ENCODE results near the gene SYNGAP1.
"Not testable (repeated sequence)": the region's sequence is repeated elsewhere in the genome, so short reads cannot be mapped to it uniquely, and the experiment has no call there.

Gene SYNGAP1

DNA sequence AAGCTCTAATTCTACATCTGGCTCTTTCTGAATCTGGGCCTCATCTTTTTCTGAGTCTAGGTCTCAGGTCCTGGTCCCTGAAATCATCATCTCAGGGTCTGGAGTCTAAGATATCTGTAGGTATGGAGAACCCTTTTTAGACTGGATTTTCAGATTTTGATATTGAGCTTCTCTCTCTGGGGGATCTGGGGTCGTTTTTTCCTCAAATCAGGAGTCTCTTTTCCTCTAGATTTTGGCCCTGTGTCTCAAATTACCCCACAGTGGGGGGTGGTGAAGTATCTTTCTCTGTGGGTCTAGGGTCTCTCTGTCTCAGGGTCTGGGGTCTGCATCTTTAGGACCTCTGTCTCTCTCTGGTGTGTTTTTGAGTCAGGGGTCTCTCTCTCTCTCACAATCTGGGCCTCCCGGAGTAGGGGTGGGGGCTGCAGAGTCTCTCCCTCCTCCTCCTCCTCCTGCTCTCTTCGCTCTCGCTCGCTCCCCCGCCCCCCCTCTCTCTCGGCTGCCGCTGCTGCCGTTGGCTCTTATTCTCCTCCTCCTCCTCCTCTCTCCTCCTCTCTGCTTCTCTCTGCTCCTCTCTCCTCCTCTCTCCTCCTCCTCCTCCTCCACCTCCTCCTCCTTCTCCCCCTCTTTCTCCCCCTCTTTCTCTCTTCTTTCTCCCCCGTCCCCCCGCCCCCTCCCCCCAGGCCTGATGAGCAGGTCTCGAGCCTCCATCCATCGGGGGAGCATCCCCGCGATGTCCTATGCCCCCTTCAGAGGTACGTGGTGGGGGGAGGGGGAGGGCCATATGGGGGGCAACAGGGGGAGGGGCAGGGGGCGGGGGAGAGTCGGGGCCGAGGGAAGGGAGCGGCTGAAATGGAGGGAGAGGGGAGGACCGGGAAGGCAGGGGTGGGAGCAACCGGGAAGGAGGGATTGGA, at the start of gene SYNGAP1:
SYNGAP1 (plus strand) TSS at position 486 of the 911 bp plus-strand sequence; CDS start at position 686, 200 bp downstream.
- DNase-seq (ENCODE audit: low read depth): no peak

DNA sequence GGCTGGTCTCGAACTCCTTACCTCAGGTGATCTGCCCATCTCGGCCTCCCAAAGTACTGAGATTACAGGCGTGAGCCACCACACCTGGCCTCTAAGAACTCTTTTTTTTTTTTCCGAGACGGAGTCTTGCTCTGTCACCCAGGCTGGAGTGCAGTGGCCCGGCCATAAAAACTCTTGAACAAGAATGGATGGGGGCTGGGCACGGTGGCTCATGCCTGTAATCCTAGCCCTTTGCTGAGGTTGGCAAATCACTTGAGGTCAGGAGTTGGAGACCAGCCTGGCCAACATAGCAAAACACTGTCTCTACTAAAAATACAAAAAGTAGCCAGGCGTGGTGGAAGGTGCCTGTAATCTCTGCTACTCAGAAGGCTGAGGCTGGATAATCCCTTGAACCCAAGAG, 48.0 kb upstream of the SYNGAP1 start:
- not testable (repeated sequence) for DNase-seq (ENCODE audit: low read depth)

DNA sequence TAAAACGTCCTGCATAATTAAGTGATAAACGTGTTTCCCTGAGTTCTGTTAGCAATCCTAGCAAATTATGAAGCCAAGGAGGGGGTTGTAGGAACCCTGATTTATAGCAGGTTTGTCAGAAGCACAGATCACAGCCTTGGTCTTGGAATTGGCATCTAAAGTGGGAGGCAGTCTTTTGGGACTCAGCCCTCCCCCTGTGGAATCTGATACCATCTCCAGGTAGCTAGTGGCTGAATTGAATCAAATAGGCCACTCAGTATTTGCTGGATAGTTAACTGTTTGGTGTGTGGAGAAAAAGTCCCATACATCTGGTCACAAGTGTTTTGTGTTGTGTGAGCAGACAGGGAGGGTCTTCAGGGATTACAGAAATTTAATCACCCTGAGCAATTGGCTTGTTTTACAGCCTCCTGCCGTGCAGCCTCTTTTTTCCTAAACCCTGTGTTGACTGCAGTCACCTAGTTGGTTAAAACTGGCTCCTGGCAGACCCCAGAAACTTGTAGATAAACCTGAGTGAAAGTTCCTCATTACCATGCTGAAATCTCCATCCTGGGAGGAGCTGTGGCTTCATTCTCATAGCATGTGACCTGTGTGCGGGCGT, 47.2 kb upstream of the SYNGAP1 start:
- DNase-seq (ENCODE audit: low read depth): no peak

DNA sequence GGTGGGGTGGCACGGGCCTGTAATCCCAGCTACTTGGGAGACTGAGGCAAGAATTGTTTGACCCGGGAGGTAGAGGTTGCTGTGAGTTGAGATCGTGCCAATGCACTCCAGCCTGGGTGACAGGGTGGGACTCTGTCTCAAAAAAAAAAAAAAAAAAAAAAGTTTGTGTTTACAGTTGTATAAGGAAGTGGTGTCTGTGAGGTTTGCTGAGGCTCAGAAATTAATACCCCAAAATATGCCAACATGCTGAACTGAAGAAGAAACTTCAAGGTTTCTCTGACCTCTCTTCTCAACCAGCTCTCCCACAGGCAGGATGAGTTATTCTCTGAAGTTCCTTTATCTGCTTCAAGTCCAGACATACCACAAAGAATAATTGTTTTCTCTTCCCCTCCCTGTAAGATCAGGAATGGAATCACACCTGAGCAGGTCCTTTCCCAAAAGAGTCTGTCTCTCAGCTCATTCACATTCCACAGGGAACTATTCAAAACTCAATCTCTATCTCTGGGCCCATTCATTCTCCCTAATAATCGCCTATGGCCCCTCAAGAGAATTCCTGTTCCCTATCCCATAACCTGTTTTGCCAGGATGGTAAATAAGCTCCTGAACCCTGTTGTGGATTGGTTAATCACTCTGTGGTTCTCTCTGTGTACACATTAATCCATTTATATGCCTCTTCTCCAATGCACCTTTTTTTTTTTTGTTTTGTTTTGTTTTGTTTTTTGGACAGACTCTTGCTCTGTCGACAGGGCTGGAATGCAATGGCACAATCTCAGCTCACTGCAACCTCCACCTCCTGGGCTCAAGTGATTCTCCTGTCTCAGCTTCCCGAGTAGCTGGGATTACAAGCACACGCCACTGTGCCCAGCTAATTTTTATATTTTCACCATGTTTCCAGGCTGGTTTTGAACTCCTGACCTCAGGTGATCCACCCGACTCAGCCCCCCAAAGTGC, 45.6 kb upstream of the SYNGAP1 start:
- DNase-seq (ENCODE audit: low read depth): no peak

DNA sequence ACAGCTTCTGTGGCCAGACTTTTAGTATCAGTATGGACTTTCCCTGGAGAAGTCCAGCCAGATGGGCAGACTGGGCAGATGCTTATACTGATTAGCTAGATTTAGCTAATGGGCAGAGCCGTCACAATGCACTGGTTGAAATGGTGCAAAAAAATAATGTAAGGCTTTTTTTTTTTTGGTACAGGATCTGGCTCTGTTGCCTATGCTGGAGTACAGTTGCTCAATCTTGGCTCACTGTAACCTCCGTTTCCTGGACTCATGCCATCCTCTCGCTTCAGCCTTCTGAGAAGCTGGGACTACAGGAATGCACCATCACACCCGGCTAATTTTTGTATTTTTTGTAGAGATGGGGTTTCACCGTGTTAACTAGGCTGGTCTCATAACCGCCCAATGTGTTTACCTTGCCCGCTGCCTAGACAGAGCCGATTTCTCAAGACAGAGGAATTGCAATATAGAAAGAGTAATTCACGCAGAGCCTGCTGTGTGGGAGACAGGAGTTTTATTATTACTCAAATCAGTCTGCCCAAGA, 44.7 kb upstream of the SYNGAP1 start:
- DNase-seq (ENCODE audit: low read depth): no peak

DNA sequence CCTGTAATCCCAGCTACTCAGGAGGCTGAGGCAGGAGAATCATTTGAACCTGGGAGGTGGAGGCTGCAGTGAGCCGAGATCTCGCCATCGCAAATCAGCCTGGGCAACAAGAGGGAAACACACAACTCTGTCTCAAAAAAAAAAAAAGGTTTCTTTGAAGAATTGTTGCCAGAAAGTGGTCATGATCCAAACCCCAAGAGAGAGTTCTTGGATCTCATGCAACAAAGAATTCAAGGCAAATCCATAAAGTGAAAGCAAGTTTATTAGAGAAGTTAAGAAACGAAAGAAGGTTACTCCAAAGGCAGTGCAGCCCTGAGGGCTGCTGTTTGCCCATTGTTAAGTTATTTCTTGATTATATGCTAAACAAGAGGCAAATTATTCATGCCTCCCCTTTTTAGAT, 42.7 kb upstream of the SYNGAP1 start:
- no peak for DNase-seq (ENCODE audit: low read depth)

DNA sequence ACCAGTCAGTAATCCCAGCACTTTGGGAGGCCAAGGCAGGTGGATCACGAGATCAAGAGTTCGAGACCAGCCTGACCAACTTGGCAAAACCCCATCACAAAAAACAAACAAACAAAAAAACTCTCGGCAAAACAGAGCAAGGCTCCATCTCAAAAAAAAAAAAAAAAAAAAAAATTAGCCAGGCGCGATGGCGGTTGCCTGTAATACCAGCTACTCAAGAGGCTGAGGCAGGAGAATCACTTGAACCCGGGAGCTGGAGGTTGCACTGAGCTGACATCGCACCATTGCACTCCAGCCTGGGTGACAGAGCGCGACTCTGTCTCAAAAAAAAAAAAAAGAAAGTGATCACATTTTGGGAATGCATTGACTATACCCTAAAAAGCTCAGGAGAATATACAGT, 40.7 kb upstream of the SYNGAP1 start:
- DNase-seq (ENCODE audit: low read depth): not testable (repeated sequence)

DNA sequence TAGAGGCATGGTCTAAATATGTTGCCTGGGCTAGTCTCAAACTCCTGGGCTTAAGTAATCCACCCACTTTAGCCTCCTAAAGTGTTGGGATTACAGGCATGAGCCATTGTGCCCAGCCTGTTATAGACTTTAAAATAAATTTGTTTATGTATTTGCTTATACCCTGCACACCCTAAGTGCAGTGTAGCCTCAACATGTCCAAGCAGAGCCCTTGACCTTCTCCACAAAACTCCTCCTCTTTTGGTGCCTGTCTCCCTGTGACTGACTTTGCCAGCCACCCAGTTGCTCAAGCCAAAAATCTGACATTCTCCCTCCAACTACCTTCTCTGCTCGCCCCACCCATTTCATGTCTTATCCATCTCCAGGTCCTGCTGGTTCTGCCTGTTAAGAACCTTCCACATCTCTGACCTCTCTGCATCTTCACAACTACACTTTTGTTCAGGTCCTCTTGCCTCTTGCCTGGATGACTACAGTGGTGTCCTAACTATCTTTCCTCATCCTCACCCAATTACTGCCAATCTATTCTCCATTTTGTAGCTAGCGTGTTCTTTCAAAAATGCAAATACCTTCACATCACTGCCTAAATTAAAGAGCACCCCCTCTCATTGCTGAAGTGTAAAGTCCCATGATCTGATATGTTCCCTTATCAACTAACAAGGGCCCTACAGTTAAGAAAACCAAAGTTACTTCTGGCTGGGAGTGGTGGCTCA, 39.4 kb upstream of the SYNGAP1 start:
- no peak for DNase-seq (ENCODE audit: low read depth)

DNA sequence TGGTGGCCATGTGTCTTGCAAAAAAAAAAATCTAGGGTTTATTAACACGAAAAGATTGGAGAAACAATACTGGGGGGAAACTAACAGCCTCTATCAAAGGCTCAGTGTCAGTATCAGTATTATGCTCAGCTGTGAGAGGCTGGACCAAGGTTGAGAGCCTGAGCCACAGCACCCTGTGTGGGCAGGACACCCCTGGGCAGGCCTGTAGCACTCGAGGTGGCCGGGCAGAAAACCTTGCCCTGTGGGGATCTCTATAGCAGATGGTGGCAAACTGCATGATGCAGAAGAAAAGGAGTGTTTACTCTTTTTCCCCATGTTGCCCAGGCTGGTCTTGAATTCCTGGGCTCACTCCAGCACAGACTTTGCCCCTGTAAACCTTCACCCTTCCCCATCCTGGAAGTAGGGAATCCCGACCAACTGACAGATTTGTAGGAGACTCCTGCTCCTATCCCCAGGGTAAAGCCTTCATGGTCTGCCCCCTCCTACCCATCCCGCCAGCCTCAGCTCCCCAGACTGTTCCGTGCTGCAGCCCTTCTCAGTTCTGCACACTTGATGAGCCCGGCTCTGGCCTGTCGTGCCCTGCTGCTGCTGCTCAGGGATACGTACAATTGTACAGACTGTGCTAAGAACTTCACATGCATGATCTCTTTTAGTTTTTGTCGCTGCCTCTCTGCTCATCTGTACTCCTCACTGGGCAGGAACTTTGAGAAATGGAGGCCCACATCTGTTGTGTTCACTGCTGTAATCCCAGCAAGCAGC, 36.3 kb upstream of the SYNGAP1 start:
- no peak for DNase-seq (ENCODE audit: low read depth)

DNA sequence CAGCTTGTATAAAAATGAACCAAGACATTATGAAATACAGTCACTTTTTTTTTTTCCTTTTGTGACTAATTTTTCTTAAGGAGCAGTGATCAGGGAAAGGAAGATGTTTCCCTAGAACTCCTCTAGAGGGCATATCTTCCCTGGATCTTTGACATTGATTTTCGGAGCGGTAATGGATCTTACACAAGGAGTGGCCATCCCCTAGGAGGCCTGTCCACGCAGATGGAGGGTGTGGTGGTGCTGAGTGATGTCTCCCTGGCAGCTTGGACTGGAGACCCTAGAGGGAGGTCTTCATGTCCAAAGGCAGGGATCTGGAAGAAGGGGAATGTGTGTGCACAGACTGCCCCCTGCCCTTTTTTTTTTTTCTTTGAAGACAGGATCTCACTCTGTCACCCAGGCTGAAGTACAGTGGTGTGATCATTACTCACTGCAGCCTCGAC, 35.3 kb upstream of the SYNGAP1 start:
- DNase-seq (ENCODE audit: low read depth): no peak

DNA sequence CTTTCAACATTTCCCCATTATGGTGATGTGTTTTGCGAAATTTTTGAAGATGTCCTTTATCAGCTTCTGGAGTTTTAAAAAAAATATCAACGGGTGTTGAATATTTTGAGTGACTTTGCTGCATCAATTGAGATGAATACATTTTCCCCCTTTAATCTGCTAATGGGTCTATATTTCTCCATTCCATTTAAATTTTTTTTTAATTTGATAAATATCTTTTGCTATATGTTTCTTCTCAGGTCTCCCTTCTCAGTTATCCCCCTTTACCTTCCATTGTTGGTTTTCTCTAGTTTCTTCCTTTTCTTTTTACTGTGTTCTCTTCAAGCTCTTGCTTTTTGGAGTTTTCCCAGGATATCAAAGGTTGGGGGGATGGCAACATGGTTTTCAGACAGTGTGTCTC, 29.7 kb upstream of the SYNGAP1 start:
- DNase-seq (ENCODE audit: low read depth): no peak

DNA sequence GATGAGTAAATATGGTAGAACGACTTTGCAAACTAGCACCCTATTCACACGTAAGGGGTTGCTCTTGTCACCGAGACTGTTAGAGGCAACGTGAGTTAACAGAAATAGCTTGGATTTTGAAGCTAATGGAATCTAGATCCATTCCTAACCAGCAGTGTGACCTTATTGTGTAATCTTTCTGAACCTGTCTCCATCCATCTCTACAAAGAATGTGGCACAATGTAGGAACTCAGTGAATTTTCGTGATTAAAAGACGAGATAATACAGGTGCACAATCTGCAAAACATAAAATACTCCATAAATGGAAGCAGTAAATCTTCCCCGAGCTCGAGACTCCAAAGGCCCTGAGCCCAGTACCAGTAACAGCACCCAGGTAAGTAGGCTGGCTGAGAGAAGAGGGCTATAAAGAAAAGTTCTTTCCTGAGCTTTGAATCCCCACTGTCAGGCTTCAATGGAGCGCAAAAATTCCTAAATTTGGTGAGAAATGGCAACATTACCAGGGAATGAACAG, 29.0 kb upstream of the SYNGAP1 start:
- DNase-seq (ENCODE audit: low read depth): no peak

DNA sequence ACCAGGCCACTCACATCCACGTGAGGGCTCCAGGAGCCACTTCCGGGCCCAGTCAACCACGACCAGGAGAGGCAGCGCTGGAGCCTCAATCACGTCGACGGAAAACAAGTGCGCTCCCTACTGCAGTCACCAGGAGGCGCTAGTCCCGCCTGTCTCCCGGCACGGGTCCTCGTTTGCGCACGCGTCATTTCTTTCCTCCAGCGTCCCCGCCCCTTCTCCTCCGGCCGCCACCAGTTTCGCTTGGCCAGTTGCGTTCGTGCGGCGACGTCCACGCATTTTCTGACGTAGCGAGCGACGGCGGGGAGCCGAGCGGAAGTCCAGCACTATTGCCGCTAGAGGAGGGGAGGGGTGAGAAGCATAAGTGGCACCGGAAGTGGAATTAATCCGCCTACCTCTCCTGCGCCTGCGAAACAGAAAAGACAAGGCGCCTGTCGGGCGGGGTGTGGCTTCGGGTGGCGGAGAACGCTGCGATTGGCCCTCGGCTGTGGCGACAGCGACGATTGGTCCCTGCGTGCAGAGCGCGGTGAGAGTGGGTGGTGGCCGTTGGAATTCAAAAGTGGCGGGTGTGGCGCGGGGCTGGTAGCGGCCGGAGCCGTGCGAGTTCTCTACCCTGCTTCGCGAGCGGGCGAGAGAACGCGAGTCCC, 28.5 kb upstream of the SYNGAP1 start, which contains the start of gene KIFC1:
KIFC1 (plus strand) TSS at position 546 of the 644 bp plus-strand sequence. CDS start 163 bp downstream, outside the sequence.
- DNase-seq (ENCODE audit: low read depth): peak; percentile 97

DNA sequence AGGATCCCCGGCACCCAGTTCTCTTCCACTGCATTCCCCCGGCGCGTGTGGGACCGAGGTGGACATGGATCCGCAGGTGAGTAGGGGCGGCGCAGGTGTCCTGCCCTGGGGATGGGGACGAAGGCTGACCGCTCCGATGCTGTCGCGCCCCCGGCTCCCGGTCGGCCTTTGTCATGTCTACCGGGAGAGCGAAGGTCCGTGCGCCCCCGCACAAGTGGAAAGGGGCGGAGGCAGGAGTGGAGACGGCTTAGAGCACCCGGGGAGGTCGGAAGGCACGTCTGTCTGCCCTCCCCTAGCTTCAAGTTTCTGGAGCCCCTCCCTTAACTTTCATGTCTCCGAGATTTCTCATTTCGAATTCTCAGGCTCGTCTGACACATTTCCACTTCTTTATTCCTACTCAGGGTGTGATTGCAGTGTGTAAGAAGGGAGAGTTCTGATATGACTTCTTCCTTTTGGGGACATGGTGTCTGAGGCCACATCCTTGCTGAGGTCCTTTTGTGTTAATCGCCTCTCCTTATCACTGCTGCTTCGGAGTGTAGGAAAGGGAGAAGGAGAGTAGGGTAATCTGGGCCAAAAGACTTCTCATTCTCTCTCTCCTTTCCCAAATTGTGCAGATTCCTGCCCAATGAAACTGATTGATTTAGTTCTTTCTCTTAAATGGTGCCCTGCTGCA, 27.8 kb upstream of the SYNGAP1 start:
- no peak for DNase-seq (ENCODE audit: low read depth)

DNA sequence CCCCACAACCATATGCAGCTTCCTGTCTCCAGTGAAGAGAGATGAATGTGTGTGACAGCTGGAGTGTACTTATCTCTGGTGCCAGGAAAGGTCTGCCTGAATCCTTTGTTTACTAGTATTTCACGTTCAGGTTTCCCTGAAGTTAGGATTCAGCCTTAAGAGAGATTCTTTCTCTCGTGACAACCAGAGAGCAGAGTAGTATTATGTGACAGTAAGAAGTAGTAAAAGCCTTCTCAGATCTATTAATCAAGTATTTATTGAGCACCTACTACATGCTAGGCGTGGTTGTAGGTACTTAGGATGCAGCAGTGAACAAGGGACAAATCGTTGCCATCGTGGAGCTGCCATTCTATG, 27.3 kb upstream of the SYNGAP1 start:
- no peak for DNase-seq (ENCODE audit: low read depth)

DNA sequence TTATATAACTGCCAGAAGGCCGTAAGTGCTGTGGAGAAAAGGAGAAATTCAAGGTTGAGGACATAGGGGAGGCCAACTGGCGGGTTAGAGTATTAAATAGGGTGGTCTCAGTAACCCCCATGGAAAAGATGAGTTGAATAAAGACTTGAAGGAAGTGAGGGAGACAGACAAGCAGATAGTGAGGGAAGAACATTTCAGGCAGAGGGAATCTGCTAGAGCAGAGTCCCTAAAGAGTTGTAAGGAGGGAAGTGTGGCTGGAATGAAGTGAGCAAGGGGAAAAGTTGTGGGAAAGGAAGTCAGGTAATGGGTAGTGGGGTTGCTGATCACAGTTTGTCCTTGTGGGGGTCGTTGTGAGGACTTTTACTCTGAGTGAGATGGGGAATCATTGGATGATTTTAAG, 26.9 kb upstream of the SYNGAP1 start:
- DNase-seq (ENCODE audit: low read depth): no peak

DNA sequence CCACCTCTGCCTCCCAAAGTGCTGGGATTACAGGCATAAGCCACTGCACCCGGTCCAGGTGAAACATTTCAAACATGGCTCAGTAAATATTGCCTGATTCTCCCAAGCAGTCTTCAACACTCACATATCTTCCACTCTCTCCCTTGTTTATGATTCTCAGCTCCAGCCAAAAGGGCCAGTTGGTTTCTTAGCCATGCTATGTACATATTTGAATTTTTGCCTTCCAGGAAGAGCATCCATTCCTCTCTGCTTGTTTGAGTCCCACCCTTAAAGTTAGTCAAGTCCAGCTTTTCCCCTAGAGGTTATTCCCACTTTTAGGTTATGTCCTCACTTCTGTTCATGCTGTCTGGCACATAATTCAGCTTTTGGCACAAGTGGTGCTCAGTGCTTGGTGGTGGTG, 22.3 kb upstream of the SYNGAP1 start:
- no peak for DNase-seq (ENCODE audit: low read depth)

DNA sequence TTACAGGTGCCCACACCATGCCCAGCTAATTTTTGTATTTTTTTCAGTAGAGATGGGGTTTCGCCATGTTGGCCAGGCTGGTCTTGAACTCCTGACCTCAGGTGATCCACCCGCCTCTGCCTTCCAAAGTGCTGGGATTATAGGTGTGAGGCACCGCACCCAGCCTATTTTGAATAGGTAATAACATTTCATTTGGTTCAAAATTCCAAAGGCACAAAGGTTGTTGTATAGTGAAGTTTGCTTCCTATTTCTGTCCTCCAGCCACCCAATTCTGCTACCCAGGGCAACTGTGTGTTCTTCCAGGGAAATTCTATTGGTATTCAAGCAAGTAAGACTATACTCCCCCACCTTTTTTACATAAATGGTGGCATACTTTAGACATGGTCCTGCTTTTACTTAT, 21.3 kb upstream of the SYNGAP1 start:
- not testable (repeated sequence) for DNase-seq (ENCODE audit: low read depth)

DNA sequence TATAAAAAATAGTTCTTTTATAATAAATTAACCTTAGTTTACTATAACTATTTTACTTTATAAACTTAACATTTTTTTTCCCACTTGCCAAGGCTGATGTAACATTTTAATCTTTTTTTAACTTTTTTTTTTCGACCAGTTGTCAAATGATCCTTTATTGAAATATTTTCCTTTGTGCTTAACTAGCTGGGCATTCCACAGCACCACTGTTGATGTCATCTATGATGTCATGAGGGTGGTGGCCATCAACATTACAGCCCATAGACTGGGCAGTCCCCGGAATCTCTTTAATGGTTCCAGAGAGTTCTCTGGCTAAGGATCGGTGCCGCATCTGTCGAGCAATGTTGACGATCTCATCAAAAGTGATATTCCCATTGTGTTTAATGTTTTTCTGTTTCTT, 20.0 kb upstream of the SYNGAP1 start:
- DNase-seq (ENCODE audit: low read depth): not testable (repeated sequence)

Measured in stimulated activated CD8-positive, alpha-beta memory T cell treated with anti-CD3 and anti-CD28 coated beads, Interleukin-12 subunit alpha, Interleukin-12 subunit beta, amount 100 ng/mL, for 4 hours (primary cell).